OCI-M1 (cell line): ENCODE results near the gene PAFAH1B2.
"Not testable (repeated sequence)": the region's sequence is repeated elsewhere in the genome, so short reads cannot be mapped to it uniquely, and the experiment has no call there.

ENCODE experiments used
- DNase-seq: peaks from one replicate; lab custom pipeline; 2025; lab: John Stamatoyannopoulos, UW

Gene PAFAH1B2

GRCh38 chr11:117127171-117127901 is 16.8 kb upstream of the PAFAH1B2 start:
- DNase-seq = no peak

- no peak for DNase-seq
Measured at GRCh38 chr11:117128289-117128688, 15.8 kb upstream of the PAFAH1B2 start.

GRCh38 chr11:117130396-117130795 is 13.7 kb upstream of the PAFAH1B2 start:
- DNase-seq = not testable (repeated sequence)

- DNase-seq = no peak
Measured at GRCh38 chr11:117130879-117131278, 13.2 kb upstream of the PAFAH1B2 start.

GRCh38 chr11:117134431-117134830 is 9.7 kb upstream of the PAFAH1B2 start:
- no peak for DNase-seq

GRCh38 chr11:117134979-117135378 is 9.1 kb upstream of the PAFAH1B2 start:
- DNase-seq = not testable (repeated sequence)

GRCh38 chr11:117137223-117138086 is 6.6 kb upstream of the PAFAH1B2 start:
- not testable (repeated sequence) for DNase-seq

- peak; percentile 84 for DNase-seq
Measured at GRCh38 chr11:117143390-117143789, 697 bp upstream of the PAFAH1B2 start.

- DNase-seq = peak; percentile 89
Measured at GRCh38 chr11:117144477-117145392, 648 bp downstream of the PAFAH1B2 start.

GRCh38 chr11:117145393-117145761 is 1.3 kb downstream of the PAFAH1B2 start:
- peak; percentile 85 for DNase-seq

- DNase-seq = no peak
Measured at GRCh38 chr11:117146521-117146920, 2.4 kb downstream of the PAFAH1B2 start.

- DNase-seq = no peak
Measured at GRCh38 chr11:117152066-117152465, 8.0 kb downstream of the PAFAH1B2 start.

GRCh38 chr11:117154468-117154867 is 10.4 kb downstream of the PAFAH1B2 start:
- DNase-seq = no peak

- no peak for DNase-seq
Measured at GRCh38 chr11:117157507-117157906, 13.4 kb downstream of the PAFAH1B2 start.

- peak; percentile 23 for DNase-seq
Measured at GRCh38 chr11:117159892-117160291, 15.8 kb downstream of the PAFAH1B2 start.

GRCh38 chr11:117160826-117161225 is 16.7 kb downstream of the PAFAH1B2 start:
- DNase-seq = peak; percentile 80

GRCh38 chr11:117166491-117166890 is 22.4 kb downstream of the PAFAH1B2 start:
- no peak for DNase-seq

- no peak for DNase-seq
Measured at GRCh38 chr11:117169736-117170135, 25.6 kb downstream of the PAFAH1B2 start.

GRCh38 chr11:117170210-117170609 is 26.1 kb downstream of the PAFAH1B2 start:
- DNase-seq = no peak

GRCh38 chr11:117171007-117171403 is 26.9 kb downstream of the PAFAH1B2 start:
- no peak for DNase-seq

- peak; percentile 86 for DNase-seq
Measured at GRCh38 chr11:117171404-117172061, 27.4 kb downstream of the PAFAH1B2 start.
